Right lobe of liver (tissue), 4 donors: ENCODE measurements around the gene NSUN6.
"Not testable (repeated sequence)": the region's sequence is repeated elsewhere in the genome, so short reads cannot be mapped to it uniquely, and the experiment has no call there.

Experiments used
- POLR2A ChIP-seq: fragments of 450-650 bp; IDR thresholded peaks from one replicate; pipeline ENCODE4 v1.6.1; 2017; ENCODE audit warnings: antibody characterized with exemption, mild to moderate bottlenecking
- TF ChIP-seq, protein P1 (sequence below), 4 donors: fragments of 200-600 bp in 3 of 4; fragments of 450-650 bp in 1 of 4; IDR thresholded peaks; one replicate each; pipeline versions ENCODE4 v1.5.1 to v1.8.0; 2016 to 2022; ENCODE audit warnings: antibody characterized with exemption in 4 of 4, mild to moderate bottlenecking in 2 of 4
- donor health status: DM: no; HTN: no; CAD: no.
- donor health status: DM: no; HTN: no; CAD: no.
- donor health status: DM: no; HTN: yes; CAD: no.

DNA sequence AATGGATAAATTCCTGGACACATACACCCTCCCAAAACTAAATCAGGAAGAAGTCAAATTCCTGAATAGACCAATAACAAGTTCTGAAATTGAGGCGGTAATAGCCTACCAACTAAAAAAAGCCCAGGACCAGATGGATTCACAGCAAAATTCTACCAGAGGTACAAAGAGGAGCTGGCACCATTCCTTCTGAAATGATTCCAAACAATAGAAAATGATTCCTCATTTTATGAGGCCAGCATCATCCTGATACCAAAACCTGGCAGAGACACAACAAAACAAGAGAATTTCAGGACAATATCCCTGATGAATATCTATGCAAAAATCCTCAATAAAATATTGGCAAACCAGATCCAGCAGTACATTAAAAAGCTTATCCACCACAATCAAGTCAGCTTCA is 60.2 kb downstream of the NSUN6 start:
- TF ChIP-seq, protein P1, sequence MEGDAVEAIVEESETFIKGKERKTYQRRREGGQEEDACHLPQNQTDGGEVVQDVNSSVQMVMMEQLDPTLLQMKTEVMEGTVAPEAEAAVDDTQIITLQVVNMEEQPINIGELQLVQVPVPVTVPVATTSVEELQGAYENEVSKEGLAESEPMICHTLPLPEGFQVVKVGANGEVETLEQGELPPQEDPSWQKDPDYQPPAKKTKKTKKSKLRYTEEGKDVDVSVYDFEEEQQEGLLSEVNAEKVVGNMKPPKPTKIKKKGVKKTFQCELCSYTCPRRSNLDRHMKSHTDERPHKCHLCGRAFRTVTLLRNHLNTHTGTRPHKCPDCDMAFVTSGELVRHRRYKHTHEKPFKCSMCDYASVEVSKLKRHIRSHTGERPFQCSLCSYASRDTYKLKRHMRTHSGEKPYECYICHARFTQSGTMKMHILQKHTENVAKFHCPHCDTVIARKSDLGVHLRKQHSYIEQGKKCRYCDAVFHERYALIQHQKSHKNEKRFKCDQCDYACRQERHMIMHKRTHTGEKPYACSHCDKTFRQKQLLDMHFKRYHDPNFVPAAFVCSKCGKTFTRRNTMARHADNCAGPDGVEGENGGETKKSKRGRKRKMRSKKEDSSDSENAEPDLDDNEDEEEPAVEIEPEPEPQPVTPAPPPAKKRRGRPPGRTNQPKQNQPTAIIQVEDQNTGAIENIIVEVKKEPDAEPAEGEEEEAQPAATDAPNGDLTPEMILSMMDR (IDR thresholded peaks at IDR 0.05) = not testable (repeated sequence)
- TF ChIP-seq POLR2A = not testable (repeated sequence)
